Measurements from ENCODE around the gene GNAQ. TPM values are rescaled to one million over a fixed set of nuclear protein-coding genes. Genes with fewer than 3 reads are reported as not detected.
A peak's percentile ranks its signal among the peaks of the same experiment; 100 is the strongest.
"Not testable (repeated sequence)": the region's sequence is repeated elsewhere in the genome, so short reads cannot be mapped to it uniquely, and the experiment has no call there.

GNAQ gene
- total and polyA plus RNA-seq, 2 of the 4 experiments (the other 2 are of a cell fraction): 23.1 to 50.7 TPM

DNA sequence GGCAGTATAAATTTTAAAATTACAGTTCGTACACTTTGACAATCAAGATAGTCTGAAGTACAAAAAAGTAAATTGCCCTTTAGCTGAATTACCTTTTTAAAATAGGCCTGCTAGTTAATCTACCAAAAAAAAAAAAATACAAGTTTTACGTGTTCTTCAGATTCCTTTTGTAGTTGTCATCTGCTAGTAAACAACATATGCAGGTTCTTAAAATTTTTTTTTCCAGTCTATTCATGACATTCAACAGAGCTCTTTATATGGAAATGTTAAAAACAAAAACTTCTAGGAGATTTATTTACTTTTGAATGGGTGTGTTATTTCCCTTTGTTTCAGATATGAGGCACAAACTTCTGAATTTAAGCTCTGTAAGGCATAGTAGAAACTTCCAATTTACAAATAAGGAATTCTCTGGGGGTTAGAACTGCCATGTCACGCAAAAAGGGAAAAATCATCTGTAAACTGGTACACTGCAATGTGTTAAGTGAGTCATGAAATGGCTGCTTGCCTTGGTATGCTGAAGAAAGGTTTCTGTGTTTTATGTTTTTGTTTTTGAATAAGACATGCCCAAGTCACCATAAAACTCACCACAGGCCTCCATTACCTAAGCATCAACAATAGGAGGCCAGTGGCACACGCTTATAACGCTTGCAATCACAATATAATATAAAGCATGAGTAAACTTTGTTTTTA is 313.9 kb downstream of the GNAQ start:
- TF ChIP-seq CEBPB (IDR thresholded peaks at IDR 0.05; ENCODE audit: low read depth, low read length): peak; percentile 41; the same call in 1 of the 2 replicates
- TF ChIP-seq NFE2L2 (IDR thresholded peaks at IDR 0.05; ENCODE audit: low read depth, low read length): peak; percentile 76
- POLR2A ChIA-PET (ENCODE audit: unreplicated experiment): interaction anchor here (0.6 kb wide), 2 partner anchors 104 to 1627 kb away, joined by 5 to 8 read pairs; no protein-coding TSS in a partner anchor
- H4K20me1 ChIP-seq (ENCODE audit: insufficient read depth, low read length); H3K27me3 ChIP-seq (ENCODE audit: control insufficient read depth, insufficient read depth, low read length); H3K9ac ChIP-seq (ENCODE audit: low read depth, low read length); H4K5ac ChIP-seq (ENCODE audit: low read depth, low read length); H2BK120ac ChIP-seq (ENCODE audit: low read depth, low read length); H2AK5ac ChIP-seq (ENCODE audit: low read depth, low read length); in situ Hi-C loops (cut with MboI; ENCODE audit: low sequenced_read_pairs); BruUV-seq (replicated peaks); H4K91ac ChIP-seq (ENCODE audit: insufficient read depth, low read depth, low read length); H3K9me3 ChIP-seq (ENCODE audit: control insufficient read depth, insufficient read depth, low read length); H3K27ac ChIP-seq (ENCODE audit: insufficient read depth, low read length); H3K4ac ChIP-seq (ENCODE audit: low read depth, low read length); H2BK20ac ChIP-seq (ENCODE audit: low read depth, low read length); dilution Hi-C loops (cut with HindIII; ENCODE audit: low sequenced_read_pairs, unreplicated experiment); H3K14ac ChIP-seq (replicated peaks; ENCODE audit: low read depth, low read length); H3K79me1 ChIP-seq (ENCODE audit: low read depth in 1 of 2, low read length in 2 of 2); H3K36me3 ChIP-seq (ENCODE audit: control insufficient read depth, insufficient read depth, low read length); H2AK9ac ChIP-seq (replicated peaks; ENCODE audit: low read depth, low read length, poor library complexity); H3K56ac ChIP-seq (ENCODE audit: extremely low read depth, insufficient read depth, low read length); H3K23ac ChIP-seq (ENCODE audit: low read depth, low read length); H2AFZ ChIP-seq (replicated peaks; ENCODE audit: low read length, poor library complexity); H3K4me3 ChIP-seq (ENCODE audit: insufficient read depth, low read depth, low read length); intact Hi-C loops (cut with micrococcal nuclease); H3K4me2 ChIP-seq (ENCODE audit: low read depth, low read length); H2BK15ac ChIP-seq (ENCODE audit: low read depth, low read length): not testable (repeated sequence)
- WGBS, 2 experiments (ENCODE audit: extremely low coverage in 2 of 2, insufficient read length in 1 of 2): no CpG with 5 or more reads among the region's 5 CpGs
- Histone ChIP-seq H3K4me1 (ENCODE audit: control insufficient read depth, insufficient read depth, low read length) (peaks cover 22% of the 10 kb centered on the region), H4K8ac (ENCODE audit: low read depth in 2 of 2, low read length in 2 of 2) (0 out of 4 replicates have a peak overlapping the region, but pooled peaks of 1 of the 2 experiments have one; percentile 0), H2BK5ac (ENCODE audit: low read depth, low read length, poor library complexity, severe bottlenecking) (peak overlapping the region; percentile 56), H3K18ac (ENCODE audit: low read depth, low read length) (peak overlapping the region; percentile 87; the same call in 1 of the 2 replicates), H3K9me1 (ENCODE audit: insufficient read depth, low read length) (peaks cover 16% of the 10 kb centered on the region)
- ATAC-seq (ENCODE audit: low read depth) (peak; percentile 34), DNase-seq (peak; percentile 87)
- CTCF ChIA-PET: interaction anchor here (0.6 kb wide), 1 partner anchor 286 kb away, joined by 3 read pairs; no protein-coding TSS in a partner anchor

All from IMR-90 (cell line).